GM18867 (cell line): ENCODE data around the gene SMYD4.
"Not testable (repeated sequence)": the region's sequence is repeated elsewhere in the genome, so short reads cannot be mapped to it uniquely, and the experiment has no call there.

Source experiments
- ATAC-seq: cut with Tn5 transposase; IDR thresholded peaks from one replicate; pipeline ENCODE4 v1.9.1; 2021; ENCODE audit warnings: mild to moderate bottlenecking, moderate library complexity; ENCODE audit not compliant: unreplicated experiment

SMYD4 gene

DNA sequence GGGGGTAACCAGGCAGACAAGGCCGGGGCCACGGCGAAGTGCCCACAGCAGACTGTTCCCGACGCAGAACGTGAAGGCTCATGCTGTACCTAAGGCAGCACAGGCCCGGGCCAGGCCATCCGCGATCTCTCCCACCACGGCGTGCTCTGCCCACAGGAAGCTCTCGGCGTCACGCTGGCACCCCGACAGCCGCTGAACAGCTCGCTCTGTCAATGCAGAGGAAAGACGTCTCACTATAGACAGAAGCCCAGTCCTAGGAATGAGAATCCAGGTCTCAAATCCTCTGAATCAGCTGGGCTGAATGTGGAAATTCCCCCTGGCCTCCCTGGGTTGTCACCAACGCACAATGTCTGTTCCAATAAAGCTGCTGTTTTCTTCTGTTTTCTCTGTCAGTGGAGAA, 46.4 kb downstream of the SMYD4 start:
- no peak for ATAC-seq

DNA sequence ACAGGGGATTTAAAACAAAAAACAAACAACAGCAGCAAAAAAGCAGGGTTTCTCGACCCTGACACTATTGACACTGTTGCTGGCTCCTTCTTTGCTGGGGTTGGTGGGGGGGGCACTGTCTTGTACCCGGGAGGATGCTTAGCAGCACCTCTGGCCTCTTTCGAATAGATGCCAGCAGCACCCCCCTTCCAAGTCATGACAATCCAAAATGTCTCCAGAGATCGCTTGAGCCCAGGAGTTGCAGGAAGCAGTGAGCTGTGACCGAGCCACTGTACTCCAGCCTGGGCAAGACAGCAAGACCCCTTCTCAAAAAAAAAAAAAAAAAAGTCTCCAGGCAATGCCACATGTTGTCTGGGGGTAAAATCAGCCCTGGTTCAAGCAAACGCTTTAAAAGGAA, 47.5 kb downstream of the SMYD4 start:
- no peak for ATAC-seq

DNA sequence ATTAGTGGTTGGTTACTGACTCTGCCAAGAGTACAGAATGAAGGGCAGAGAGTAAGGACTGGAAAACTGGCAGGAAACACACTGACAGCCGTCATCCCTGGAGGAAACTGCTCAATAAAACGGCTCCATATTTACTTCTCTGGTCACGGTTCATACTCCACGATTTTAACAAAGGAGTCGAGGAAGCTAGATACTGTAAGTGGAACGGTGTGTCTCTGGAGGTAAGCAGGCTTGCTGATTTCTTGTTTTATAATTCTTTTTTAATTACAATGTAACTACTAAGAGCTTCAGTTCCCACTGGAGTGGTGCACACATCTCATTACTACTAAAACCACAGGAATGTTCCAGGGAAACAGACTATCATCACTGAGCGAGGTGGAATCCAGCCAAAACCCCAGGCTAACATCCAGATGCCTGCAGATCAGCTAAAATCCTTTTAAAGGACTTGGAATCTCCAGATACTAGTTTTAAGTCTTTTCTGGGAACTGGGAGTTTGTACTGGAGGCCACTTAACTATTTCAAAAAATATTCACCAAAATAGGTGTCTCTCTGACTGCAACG, 50.1 kb downstream of the SMYD4 start:
- ATAC-seq, result no peak

DNA sequence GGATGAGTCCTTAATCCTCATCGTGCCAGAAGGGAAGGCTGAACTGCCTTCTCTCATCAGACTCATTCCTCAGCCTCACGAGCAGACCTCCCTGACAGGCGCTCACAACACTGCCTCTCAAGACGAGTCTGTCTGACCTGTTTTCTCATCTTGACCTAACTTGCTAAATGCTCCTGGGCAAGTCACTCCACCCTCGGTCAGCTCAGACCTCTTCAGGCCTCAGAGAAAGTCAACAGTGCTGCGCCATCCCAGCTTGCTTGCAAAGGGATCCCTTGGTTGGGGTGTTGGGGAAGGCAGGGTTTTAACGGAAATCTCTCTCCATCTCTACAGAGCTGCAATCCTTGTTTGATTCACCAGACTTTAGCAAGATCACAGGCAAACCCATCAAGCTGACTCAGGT, 52.8 kb downstream of the SMYD4 start:
- no peak for ATAC-seq

DNA sequence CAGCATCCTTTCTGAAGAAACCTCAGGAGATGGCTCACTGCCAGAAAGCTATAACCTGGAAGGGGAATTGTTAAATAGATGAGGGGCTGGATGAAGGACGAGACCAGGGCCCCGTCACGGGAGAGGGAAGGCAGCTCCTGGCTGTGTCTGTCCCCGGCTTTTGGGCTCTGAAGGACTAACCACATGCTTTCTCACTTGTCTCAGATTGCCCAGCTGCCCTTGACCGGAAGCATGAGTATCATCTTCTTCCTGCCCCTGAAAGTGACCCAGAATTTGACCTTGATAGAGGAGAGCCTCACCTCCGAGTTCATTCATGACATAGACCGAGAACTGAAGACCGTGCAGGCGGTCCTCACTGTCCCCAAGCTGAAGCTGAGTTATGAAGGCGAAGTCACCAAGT, 53.4 kb downstream of the SMYD4 start:
- ATAC-seq, result no peak

DNA sequence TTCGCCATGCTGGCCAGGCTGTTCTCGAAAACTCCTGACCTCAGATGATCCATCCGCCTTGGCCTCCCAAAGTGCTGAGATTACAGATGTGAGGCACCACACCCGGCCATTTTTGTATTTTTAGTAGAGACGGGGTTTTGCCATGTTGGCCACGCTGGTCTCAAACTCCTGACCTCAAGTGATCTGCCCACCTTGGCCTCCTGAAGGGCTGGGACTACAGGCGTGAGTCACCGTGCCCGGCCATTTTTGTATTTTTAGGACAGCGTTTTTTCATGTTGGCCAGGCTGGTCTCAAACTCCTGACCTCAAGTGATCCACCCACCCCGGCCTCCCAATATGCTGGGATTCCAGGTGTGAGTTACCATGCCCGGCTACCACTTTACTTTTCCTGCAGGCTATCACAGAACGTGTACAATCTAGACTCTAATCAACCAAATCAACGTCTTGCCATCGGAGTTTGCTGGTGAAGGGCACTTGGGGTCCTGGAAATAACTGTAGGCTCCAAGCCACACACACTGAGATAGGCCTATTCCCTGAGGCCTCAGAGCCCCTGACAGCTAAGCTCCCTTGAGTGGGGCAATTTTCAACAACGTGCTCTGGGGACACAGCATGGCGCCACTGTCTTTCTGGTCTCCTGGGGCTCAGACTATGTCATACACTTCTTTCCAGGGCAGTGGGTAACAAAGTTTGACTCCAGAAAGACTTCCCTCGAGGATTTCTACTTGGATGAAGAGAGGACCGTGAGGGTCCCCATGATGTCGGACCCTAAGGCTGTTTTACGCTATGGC, 55.1 kb downstream of the SMYD4 start:
- no peak for ATAC-seq

DNA sequence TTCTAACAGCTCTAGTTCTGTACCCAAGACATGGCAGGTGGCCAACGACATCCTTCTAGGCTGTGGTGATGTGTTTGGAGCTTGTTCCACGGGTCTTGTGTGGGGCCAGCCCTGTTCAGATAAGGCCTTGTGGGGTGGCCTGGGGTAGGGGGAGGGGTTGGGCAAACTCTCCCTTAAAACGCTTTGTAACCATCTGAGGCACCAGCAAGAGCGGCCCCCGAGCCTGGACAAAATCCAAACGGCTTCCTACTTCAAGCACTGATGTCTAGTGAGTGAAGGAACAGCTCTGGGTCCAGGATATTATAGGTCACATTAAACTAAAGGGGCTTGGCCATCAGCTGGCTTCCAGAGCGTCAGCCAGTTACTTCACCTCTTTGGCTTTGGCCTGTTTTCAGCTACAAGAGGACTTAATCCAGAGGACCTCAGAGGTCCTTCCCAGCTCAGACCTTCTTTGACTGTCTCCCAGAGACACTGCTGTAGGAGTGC, 56.0 kb downstream of the SMYD4 start:
- no peak for ATAC-seq

DNA sequence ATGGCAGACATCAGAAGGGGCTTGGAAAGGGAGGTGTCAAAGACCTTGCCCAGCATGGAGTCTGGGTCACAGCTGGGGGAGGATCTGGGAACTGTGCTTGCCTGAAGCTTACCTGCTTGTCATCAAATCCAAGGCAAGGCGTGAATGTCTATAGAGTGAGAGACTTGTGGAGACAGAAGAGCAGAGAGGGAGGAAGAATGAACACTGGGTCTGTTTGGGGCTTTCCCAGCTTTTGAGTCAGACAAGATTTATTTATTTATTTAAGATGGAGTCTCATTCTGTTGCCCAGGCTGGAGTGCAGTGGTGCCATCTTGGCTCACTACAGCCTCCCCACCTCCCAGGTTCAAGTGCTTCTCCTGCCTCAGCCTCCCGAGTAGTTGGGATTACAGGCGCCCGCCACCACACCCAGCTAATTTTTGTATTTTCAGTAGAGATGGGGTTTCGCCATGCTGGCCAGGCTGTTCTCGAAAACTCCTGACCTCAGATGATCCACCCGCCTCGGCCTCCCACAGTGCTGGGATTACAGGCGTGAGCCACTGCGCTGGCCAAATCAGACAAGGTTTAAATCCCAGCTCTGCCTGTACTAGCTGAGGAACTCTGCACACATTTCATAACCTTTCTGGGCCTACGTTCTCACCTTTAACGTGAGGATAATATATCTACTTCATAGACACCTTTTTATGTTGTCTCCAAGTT, 56.6 kb downstream of the SMYD4 start:
- ATAC-seq, result not testable (repeated sequence)

DNA sequence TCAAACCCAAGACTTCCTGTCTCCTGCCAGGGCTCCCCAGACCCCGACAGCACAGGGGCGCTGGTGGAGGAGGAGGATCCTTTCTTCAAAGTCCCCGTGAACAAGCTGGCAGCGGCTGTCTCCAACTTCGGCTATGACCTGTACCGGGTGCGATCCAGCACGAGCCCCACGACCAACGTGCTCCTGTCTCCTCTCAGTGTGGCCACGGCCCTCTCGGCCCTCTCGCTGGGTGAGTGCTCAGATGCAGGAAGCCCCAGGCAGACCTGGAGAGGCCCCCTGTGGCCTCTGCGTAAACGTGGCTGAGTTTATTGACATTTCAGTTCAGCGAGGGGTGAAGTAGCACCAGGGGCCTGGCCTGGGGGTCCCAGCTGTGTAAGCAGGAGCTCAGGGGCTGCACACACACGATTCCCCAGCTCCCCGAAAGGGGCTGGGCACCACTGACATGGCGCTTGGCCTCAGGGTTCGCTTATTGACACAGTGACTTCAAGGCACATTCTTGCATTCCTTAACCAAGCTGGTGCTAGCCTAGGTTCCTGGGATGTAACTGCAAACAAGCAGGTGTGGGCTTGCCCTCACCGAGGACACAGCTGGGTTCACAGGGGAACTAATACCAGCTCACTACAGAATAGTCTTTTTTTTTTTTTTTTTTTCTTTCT, 59.8 kb downstream of the SMYD4 start:
- ATAC-seq, result no peak

DNA sequence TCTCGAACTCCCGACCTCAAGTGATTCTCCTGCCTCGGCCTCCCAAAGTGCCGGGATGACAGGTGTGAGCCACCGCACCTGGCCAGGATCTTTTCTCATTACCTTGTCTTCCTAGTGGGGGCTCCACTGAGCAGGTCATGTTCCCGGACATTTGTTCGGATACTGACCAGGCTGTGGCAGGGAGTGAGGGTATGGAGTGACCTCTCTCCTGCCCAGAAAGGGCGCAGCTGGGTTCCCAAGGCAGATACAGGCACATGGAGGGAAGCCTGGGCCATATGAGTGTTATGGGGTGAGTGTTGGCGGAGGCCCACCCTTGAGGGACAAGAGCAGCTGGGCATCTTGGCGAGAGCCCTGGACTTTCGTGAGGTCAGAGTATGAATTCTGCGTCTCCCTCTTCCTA, 62.3 kb downstream of the SMYD4 start:
- ATAC-seq, result no peak

DNA sequence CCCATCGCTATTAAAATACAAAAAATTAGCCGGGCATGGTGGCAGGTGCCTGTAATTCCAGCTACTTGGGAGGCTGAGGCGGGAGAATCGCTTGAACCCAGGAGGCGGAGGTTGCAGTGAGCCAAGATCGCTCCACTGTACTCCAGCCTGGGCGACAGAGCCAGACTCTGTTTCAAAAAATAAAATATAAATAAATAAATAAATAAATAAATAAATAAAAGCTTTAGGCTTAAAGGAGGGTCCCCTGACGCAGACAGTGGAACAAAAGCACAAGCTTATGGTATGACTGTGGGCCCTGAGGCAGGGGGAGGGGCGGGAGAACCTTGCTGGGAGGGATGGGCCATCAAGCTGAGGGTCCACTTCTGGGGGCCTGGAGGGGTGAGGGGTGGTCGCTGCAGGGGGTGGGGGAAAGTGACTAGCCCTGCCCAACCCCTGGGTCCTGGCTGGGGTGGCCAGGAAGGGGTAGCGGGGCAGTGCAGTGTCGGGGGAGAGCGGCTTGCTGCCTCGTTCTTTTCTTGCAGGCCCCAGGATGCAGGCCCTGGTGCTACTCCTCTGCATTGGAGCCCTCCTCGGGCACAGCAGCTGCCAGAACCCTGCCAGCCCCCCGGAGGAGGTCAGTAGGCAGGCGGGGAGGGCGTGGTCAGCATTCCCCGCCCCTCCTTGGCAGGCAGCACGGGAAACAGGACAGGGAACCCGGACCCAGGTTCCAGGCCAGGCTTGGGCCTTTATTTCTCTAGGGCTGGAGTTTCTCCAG, 63.1 kb downstream of the SMYD4 start:
- no peak for ATAC-seq

DNA sequence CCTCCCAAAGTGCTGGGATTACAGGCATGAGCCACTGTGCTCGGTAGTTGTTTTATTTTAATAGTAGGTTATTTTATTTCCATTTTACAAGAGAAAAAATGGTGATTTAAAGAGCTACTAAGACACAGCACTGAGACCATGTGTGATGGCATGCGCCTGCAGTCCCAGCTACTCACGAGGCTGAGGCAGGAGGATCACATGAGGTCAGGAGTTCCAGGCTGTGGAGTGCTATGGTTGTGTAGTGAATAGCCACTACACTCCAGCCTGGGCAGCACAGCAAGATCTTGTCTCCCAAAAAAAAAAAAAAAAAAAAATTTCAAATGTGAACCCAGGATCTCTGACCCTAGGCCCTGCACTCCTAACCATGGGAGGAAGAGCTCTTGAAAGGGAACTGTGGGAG, 64.1 kb downstream of the SMYD4 start:
- ATAC-seq, result no peak

DNA sequence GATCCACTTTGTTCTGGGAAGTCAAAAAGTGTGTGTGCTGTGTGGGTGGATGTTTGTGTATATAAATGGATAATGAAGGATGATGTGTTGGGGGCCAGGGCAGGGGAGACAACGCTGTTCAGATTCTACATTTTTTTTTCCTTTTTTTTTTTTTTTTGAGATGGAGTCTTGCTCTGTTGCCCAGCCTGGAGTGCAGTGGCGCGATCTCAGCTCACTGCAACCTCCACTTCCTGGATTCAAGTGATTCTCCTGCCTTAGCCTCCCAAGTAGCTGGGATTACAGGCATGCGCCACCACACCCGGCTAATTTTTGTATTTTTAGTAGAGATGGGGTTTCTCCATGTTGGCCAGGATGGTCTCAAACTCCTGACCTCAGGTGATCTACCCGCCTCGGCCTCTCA, 65.0 kb downstream of the SMYD4 start:
- ATAC-seq, result not testable (repeated sequence)

DNA sequence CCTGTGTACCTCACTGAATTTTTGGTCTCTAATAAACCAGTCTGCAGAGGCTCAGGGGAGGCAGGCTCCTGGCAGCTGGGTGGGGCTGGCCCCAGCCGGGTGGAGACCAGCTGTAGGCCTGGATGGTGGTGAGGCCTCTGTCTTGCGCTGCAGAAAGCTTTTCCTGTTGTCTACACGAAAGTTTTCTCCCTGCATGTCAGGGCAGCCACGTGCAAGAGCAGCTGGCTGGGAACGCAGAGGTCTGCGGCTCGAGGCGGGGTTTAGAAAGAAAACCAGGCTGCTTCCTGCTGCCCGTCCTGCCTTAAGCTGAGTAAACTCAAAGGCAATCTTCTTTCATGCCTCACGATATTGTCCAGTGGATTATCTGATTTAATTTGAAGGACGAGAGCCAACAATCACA, 65.4 kb downstream of the SMYD4 start:
- no peak for ATAC-seq

DNA sequence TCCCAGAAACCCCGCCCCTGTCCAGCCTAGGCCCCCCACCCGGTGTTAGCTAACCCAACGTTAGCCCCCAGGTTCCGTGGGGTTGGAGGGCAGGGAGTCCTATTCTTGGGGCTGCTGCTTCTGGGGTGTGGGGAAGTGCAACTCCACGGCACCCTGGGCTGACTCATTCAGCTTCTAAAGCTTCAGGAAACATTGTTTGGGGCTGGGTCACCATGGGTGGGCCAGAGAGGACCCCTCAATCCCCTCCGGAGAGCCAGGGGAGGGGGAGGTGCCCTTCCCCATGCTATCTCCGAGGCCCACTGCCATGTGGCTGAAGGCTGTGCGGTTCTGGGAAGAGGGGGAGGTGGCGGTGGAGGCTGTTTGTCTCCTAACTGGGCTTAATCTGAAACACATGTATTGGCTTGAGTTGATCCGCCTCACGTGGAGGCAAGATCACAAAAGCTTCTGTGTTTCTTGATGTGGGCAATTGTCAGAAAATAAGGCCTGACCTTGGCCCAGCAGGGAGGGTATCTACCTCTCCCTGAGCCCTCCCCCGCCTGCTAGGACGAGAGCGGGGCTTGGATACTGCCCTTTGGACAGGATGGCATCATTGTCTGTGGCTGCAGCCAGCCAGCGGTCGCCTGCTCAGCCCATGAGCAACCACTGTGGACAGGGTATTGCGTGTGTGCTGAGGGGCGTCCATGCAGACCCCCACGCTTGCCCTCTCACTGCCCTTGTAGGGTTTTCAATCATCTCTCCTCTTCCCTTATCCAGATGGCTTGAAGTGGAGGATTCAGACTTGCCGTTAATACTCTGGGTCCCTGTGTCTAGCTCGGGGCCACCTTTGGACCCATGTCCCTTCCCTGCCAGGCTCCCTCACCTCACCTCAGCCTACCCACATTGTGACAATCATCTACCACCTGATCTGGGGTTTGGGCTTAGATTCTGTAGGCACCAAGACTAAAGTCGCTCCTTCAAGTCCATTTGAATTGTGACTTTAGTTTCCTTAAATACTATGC, 66.5 kb downstream of the SMYD4 start:
- no peak for ATAC-seq

DNA sequence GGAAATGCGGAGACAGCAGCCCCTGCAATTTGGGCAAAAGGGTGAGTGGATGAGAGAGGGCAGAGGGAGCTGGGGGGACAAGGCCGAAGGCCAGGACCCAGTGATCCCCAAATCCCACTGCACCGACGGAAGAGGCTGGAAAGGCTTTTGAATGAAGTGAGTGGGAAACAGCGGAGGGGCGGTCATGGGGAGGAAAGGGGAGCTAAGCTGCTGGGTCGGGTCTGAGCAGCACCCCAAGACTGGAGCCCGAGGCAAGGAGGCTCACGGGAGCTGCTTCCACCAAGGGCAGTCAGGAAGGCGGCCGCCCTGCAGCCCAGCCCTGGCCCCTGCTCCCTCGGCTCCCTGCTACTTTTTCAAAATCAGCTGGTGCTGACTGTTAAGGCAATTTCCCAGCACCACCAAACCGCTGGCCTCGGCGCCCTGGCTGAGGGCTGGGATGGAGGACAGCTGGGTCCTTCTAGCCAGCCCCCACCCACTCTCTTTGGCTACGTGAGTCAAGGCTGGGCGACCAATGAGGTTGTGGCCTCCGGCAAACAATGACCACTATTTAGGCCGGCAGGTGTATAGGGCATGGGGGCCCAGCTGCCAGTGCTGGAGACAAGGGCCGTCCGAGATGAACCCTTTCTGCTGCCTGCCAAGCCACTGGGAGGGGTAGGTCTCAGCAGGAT, 67.3 kb downstream of the SMYD4 start:
- ATAC-seq, result no peak

DNA sequence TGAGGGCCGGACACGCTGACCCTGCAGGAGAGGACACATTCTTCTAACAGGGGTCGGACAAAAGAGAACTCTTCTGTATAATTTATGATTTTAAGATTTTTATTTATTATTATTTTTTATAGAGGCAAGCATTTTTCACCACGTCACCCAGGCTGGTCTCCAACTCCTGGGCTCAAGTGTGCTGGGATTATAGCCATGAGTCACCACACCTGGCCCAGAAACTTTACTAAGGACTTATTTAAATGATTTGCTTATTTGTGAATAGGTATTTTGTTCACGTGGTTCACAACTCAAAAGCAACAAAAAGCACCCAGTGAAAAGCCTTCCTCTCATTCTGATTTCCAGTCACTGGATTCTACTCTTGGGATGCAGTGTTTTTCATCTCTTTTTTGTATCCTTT, 70.2 kb downstream of the SMYD4 start:
- no peak for ATAC-seq

DNA sequence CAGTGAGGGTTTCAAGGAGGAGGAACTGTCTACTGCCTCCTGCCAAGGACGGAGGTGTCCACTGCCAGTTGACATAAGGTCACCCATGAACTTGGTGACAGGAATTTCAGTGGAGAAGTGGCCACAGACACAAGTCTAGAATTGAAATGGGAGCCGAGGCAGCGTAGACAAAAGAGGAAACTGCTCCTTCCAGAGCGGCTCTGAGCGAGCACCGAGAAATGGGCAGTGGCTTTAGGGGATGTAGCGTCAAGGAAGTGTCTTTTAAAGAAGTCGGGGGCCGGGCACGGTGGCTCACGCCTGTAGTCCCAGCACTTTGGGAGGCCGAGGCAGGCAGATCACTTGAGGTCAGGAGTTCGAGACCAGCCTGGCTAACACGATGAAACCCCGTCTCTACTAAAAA, 70.9 kb downstream of the SMYD4 start:
- no peak for ATAC-seq

DNA sequence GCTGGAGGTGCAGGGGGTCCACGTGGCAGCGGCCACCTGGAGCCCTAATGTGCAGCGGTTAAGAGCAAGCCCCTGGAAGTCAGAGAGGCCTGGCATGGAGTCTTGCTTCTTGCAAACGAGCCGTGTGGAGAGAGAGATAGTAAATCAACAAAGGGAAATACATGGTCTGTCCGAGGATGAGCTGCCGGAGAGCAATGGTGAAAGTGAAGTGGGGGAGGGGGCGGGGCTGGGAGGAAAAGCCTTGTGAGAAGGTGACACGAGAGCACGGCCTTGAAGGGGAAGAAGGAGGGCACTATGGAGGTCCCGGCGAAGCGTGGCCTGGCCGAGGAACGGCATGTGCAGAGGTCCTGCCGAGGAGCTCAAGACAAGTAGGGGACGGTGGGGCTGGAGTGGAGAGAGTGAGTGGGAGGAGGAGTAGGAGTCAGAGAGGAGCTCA, 73.9 kb downstream of the SMYD4 start:
- no peak for ATAC-seq
